NCI-H774 (cell line): ENCODE data around the gene SPNS1.

ENCODE experiments used
- DNase-seq: peaks from one replicate; lab custom pipeline; 2025; lab: John Stamatoyannopoulos, UW

SPNS1 gene

DNA sequence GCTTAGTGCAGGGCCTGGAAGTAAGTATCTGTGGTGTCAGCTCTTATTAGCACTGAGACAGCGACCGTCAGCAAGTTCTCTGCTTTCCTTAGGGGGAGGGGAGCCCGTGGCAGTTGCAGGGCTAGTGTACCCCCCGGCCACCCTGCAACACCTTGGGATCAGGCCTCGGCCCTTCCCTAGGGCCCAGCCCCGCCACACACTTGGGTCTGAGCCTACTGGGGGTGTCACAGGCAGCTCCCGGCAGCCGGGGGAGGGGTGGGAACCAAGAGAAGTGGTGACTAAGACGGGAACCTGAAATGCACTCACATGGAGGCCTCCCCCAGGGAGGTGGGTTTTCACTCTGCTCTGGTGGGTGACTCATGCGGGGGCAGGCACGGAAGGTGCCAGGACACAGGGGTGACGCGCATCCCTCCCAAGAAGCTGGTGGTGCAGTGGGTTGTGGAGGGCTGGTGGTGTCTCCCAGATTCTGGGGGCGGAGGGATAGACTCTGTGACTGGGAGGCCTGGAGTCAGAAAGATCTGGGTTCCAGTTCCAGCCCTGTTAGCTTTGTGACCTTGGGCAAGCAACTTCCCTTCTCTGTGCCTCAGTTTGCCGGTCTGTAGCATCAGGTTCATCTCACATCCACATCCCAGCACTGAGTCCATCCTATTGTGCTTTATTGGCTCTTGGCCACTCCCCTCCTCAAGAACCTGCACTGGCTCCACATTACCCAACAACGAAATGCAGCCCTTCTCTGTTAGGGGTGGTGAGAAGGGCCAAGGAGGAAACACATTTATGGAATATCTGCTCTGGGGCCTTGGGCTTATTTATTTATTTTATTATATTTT lies 54.8 kb downstream of the SPNS1 start:
- no peak for DNase-seq

GRCh38 chr16:29030086-29030840 lies 55.7 kb downstream of the SPNS1 start:
- no peak for DNase-seq
